HepG2 (cell line): ENCODE data around the gene KRT33A. TPM values are rescaled to one million over a fixed set of nuclear protein-coding genes. Genes with fewer than 3 reads are reported as not detected.

ENCODE experiments used
- BRF2 ChIP-seq: sonication (generic); formaldehyde crosslinking; IDR thresholded peaks from 2 replicates; pipeline ENCODE4 v1.8.1; 2022; ENCODE audit warnings: mild to moderate bottlenecking, missing genetic modification reagents
- CREBL2 ChIP-seq: sonication (generic); formaldehyde crosslinking; IDR thresholded peaks from 2 replicates; pipeline ENCODE4 v1.8.1; 2023; ENCODE audit warnings: missing genetic modification reagents, mild to moderate bottlenecking, borderline replicate concordance
- CTCF ChIP-seq: sonication (generic); formaldehyde crosslinking; IDR thresholded peaks from 2 replicates; pipeline ENCODE4 v1.5.0; 2020; ENCODE audit warnings: mild to moderate bottlenecking, missing genetic modification reagents, moderate library complexity
- DMAP1 ChIP-seq: IDR thresholded peaks from 2 replicates; pipeline ENCODE4 v1.6.1; 2016
- DR1 ChIP-seq: sonication (generic); formaldehyde crosslinking; IDR thresholded peaks from 2 replicates; pipeline ENCODE4 v1.8.0; 2021; ENCODE audit warnings: mild to moderate bottlenecking, missing genetic modification reagents, inconsistent platforms
- HNRNPLL ChIP-seq: fragments of 200-400 bp; formaldehyde crosslinking; IDR thresholded peaks from 2 replicates; pipeline ENCODE4 v1.6.1; 2017; ENCODE audit warnings: mild to moderate bottlenecking, low read depth, low read length; ENCODE audit not compliant: poor library complexity, severe bottlenecking
- JUND ChIP-seq: sonication (generic); formaldehyde crosslinking; IDR thresholded peaks from 2 replicates; pipeline ENCODE4 v1.8.0; 2022; ENCODE audit warnings: mild to moderate bottlenecking, missing genetic modification reagents
- MED13 ChIP-seq: sonication (generic); formaldehyde crosslinking; IDR thresholded peaks from 2 replicates; pipeline ENCODE4 v1.5.0; 2020; ENCODE audit warnings: missing genetic modification reagents
- MTF1 ChIP-seq: sonication (generic); formaldehyde crosslinking; IDR thresholded peaks from 2 replicates; pipeline ENCODE4 v1.5.0; 2020; ENCODE audit warnings: missing genetic modification reagents
- RBAK ChIP-seq: sonication (generic); formaldehyde crosslinking; IDR thresholded peaks from 2 replicates; pipeline ENCODE4 v1.5.1; 2020; ENCODE audit warnings: mild to moderate bottlenecking, missing genetic modification reagents
- RXRB ChIP-seq: IDR thresholded peaks from 2 replicates; pipeline ENCODE4 v1.6.1; 2016; ENCODE audit warnings: borderline replicate concordance, missing genetic modification reagents, missing compliant biosample characterization
- SALL1 ChIP-seq: sonication (generic); formaldehyde crosslinking; IDR thresholded peaks from 2 replicates; pipeline ENCODE4 v1.8.0; 2022; ENCODE audit warnings: mild to moderate bottlenecking, missing genetic modification reagents
- SIX1 ChIP-seq: sonication (generic); formaldehyde crosslinking; IDR thresholded peaks from 2 replicates; pipeline ENCODE4 v1.4.0; 2020; ENCODE audit warnings: missing genetic modification reagents, borderline replicate concordance
- SP5 ChIP-seq: IDR thresholded peaks from 2 replicates; pipeline ENCODE4 v1.6.1; 2016; ENCODE audit warnings: low read depth, borderline replicate concordance
- ZBTB26 ChIP-seq: IDR thresholded peaks from 2 replicates; pipeline ENCODE4 v1.6.1; 2016; ENCODE audit warnings: missing compliant biosample characterization, missing genetic modification reagents, borderline replicate concordance
- ZMYM3 ChIP-seq: sonication (generic); formaldehyde crosslinking; IDR thresholded peaks from 2 replicates; pipeline ENCODE4 v1.5.1; 2020; ENCODE audit warnings: mild to moderate bottlenecking, missing genetic modification reagents
- ZNF335 ChIP-seq: sonication (generic); formaldehyde crosslinking; IDR thresholded peaks from 2 replicates; pipeline ENCODE4 v1.4.0; 2020; ENCODE audit warnings: missing genetic modification reagents
- ZNF414 ChIP-seq: sonication (generic); formaldehyde crosslinking; IDR thresholded peaks from 2 replicates; pipeline ENCODE4 v1.5.0; 2020; ENCODE audit warnings: missing genetic modification reagents
- ZNF451 ChIP-seq: sonication (generic); formaldehyde crosslinking; IDR thresholded peaks from 2 replicates; pipeline ENCODE4 v1.5.0; 2020; ENCODE audit warnings: mild to moderate bottlenecking, missing genetic modification reagents
- ZNF550 ChIP-seq: sonication (generic); formaldehyde crosslinking; IDR thresholded peaks from 2 replicates; pipeline ENCODE4 v1.4.0; 2020; ENCODE audit warnings: mild to moderate bottlenecking, missing genetic modification reagents, borderline replicate concordance
- ZNF580 ChIP-seq: IDR thresholded peaks from 2 replicates; pipeline ENCODE4 v1.6.1; 2016; ENCODE audit warnings: low read depth, borderline replicate concordance
- ZNF737 ChIP-seq: sonication (generic); formaldehyde crosslinking; IDR thresholded peaks from 2 replicates; pipeline ENCODE4 v1.5.0; 2020; ENCODE audit warnings: missing genetic modification reagents, mild to moderate bottlenecking, borderline replicate concordance
- ZNF772 ChIP-seq: sonication (generic); formaldehyde crosslinking; IDR thresholded peaks from 2 replicates; pipeline ENCODE4 v1.5.0; 2020; ENCODE audit warnings: mild to moderate bottlenecking, missing genetic modification reagents
- ZSCAN22 ChIP-seq: sonication (generic); formaldehyde crosslinking; IDR thresholded peaks from 2 replicates; pipeline ENCODE4 v1.4.0; 2020; ENCODE audit warnings: mild to moderate bottlenecking, missing genetic modification reagents
- ZSCAN31 ChIP-seq: sonication (generic); formaldehyde crosslinking; IDR thresholded peaks from 2 replicates; pipeline ENCODE4 v1.5.0; 2020; ENCODE audit warnings: low read depth, mild to moderate bottlenecking, missing genetic modification reagents
- polyA plus RNA-seq, 8 experiments: library from polyadenylated mRNA; depleted of rRNA in 3 of 8; stranded (reverse) in 7 of 8; unstranded in 1 of 8; fragments of >200 nt; fragmentation: Illumina TruSeq in 4 of 8; extraction: Trizol in 4 of 8; gene quantifications; 2 replicates each; pipeline versions ENCODE4 v1.2.1 to v1.2.3, GENCODE V29; 2011 to 2016; ENCODE audit warnings: low read depth in 4 of 8, missing spikeins in 1 of 8, mixed read lengths in 1 of 8; ENCODE audit not compliant: insufficient read depth in 1 of 8
- total RNA-seq, 5 experiments: library from RNA; depleted of rRNA; stranded (reverse); fragments of >200 nt; fragmentation: Illumina TruSeq; extraction: Trizol; gene quantifications; 2 replicates each; pipeline ENCODE4 v1.2.3, GENCODE V29; 2016; ENCODE audit warnings: low read depth in 1 of 5

KRT33A gene
- total and polyA plus RNA-seq, 2 of the 13 experiments (the other 11 are each of a cell fraction or from before 2014, with no cell fraction given), result not detected

GRCh38 chr17:41329279-41329948 lies 21.2 kb downstream of the KRT33A start (continued):
- TF ChIP-seq ZSCAN31 (CRISPR knock-in tag) (no peak), JUND (CRISPR knock-in tag) (no peak), BRF2 (CRISPR knock-in tag) (no peak), ZNF737 (no peak), CTCF (peak; percentile 96), CREBL2 (no peak), SIX1 (no peak), ZNF580 (peak; percentile 69; the same call in 1 of the 2 replicates), ZMYM3 (CRISPR knock-in tag) (no peak), RXRB (CRISPR knock-in tag) (no peak), MTF1 (CRISPR knock-in tag) (no peak), DR1 (CRISPR knock-in tag) (no peak), ZNF414 (no peak), MED13 (CRISPR knock-in tag) (no peak), SALL1 (CRISPR knock-in tag) (peak; percentile 62; the same call in 1 of the 2 replicates), ZBTB26 (CRISPR knock-in tag) (no peak), ZSCAN22 (CRISPR knock-in tag) (no peak), ZNF451 (no peak), ZNF772 (no peak), SP5 (CRISPR knock-in tag) (no peak), RBAK (CRISPR knock-in tag) (no peak), ZNF335 (CRISPR knock-in tag) (no peak), ZNF550 (CRISPR knock-in tag) (no peak), DMAP1 (CRISPR knock-in tag) (no peak), HNRNPLL (no peak)
